ENCODE measurements around the gene ASXL2.
A peak's percentile ranks its signal among the peaks of the same experiment; 100 is the strongest.

ASXL2 gene

DNA sequence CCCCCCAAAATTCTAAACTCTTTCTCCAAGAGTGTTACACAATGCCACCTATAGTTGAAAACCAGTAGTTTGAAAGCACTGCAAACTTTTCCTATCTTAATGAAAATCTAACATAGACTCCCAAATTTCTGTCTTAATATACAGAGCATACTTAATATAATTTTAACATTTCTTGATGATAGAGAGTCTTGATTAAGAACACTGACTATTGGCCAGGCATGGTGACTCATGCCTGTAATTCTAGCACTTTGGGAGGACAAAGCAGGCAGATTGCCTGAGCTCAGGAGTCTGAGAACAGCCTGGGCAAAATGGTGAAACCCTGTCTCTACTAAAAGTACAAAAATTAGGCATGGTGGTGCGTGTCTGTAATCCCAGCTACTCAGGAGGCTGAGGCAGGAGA lies 34.2 kb downstream of the ASXL2 start:
- TF ChIP-seq, protein P1, sequence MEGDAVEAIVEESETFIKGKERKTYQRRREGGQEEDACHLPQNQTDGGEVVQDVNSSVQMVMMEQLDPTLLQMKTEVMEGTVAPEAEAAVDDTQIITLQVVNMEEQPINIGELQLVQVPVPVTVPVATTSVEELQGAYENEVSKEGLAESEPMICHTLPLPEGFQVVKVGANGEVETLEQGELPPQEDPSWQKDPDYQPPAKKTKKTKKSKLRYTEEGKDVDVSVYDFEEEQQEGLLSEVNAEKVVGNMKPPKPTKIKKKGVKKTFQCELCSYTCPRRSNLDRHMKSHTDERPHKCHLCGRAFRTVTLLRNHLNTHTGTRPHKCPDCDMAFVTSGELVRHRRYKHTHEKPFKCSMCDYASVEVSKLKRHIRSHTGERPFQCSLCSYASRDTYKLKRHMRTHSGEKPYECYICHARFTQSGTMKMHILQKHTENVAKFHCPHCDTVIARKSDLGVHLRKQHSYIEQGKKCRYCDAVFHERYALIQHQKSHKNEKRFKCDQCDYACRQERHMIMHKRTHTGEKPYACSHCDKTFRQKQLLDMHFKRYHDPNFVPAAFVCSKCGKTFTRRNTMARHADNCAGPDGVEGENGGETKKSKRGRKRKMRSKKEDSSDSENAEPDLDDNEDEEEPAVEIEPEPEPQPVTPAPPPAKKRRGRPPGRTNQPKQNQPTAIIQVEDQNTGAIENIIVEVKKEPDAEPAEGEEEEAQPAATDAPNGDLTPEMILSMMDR (IDR thresholded peaks at IDR 0.05; ENCODE audit: low read depth, low read length, missing control alignments) = no peak
- H3K4me3 ChIP-seq (ENCODE audit: low read depth, low read length) = no peak overlapping the region
- DNase-seq (ENCODE audit: low read depth) = peak; percentile 13
- in situ Hi-C loops (cut with HindIII; ENCODE audit: low sequenced_read_pairs) = no loop called here

DNA sequence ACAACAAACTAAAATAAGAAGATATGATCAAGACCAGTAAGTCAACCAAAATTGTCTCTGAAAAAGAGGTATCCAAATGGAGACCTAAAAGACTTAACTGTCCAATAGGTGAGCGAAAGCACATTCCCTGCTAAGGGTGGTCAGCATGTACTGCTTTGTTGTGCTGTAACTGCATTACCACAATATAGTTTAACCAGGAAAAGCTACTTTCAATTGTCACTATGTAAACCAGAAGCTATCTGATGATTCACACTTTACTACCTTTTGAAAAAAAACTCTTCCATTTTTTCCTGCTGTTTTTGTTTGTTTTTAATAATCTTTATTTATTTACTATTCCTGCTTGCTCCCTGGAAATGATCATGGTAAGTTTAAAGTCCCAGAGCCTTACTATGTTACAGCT lies 36.1 kb downstream of the ASXL2 start:
- TF ChIP-seq, protein P1 (IDR thresholded peaks at IDR 0.05; ENCODE audit: low read depth, low read length, missing control alignments) = no peak
- no peak for DNase-seq (ENCODE audit: low read depth)
- H3K4me3 ChIP-seq (ENCODE audit: low read depth, low read length) = no peak overlapping the region
- in situ Hi-C loops (cut with HindIII; ENCODE audit: low sequenced_read_pairs) = no loop called here

DNA sequence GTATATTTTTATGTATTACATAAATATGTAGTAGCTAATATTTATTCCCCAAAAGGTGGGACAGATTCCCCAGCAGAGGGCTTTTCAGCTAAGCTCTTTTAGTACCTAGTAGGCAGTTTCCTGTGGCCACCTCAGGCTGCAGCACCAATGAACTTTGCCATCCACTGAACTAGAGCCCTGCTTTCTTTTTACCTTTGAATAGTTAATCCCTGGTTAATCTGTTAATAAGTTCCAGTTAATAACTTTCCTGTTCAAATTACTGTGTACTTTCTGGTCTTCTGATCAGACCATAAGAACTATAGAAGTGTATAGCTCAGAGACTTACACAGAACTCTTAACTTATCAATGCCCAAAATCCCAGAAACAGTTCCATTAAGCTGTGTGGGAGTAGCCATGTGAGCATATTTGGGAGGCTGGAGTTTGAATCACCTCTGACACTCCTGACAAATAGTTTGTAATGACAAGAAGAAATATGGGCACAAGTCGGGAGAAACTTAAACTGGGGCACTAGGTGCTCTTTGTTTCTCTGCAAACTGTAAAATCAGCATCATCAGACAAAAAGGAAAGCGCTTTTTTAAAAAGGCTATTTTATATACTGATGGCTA lies 40.0 kb downstream of the ASXL2 start:
- in situ Hi-C loops (cut with HindIII; ENCODE audit: low sequenced_read_pairs) = no loop called here
- DNase-seq (ENCODE audit: low read depth) = no peak
- no peak overlapping the region for H3K4me3 ChIP-seq (ENCODE audit: low read depth, low read length)
- TF ChIP-seq, protein P1 (IDR thresholded peaks at IDR 0.05; ENCODE audit: low read depth, low read length, missing control alignments) = no peak

DNA sequence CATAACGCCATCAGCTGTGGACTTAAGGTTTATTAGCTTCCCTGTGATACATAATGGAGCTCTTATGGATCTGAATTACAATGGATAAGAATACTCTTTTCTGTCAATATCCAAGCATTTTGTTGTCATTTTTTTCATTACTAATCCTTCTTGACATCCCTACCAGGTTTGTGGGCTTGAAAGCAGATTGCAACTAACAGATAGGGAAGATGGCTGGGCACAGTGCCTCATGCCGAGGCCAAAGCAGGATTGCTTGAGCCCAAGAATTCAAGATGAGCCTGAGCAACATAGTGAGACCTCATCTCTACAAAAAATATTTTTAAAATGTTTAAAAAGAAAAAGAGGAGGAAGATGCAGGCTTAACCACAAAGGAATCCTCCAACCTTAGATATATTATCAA lies 42.4 kb downstream of the ASXL2 start:
- DNase-seq (ENCODE audit: low read depth) = no peak
- TF ChIP-seq, protein P1 (IDR thresholded peaks at IDR 0.05; ENCODE audit: low read depth, low read length, missing control alignments) = no peak
- in situ Hi-C loops (cut with HindIII; ENCODE audit: low sequenced_read_pairs) = no loop called here
- no peak overlapping the region for H3K4me3 ChIP-seq (ENCODE audit: low read depth, low read length)

DNA sequence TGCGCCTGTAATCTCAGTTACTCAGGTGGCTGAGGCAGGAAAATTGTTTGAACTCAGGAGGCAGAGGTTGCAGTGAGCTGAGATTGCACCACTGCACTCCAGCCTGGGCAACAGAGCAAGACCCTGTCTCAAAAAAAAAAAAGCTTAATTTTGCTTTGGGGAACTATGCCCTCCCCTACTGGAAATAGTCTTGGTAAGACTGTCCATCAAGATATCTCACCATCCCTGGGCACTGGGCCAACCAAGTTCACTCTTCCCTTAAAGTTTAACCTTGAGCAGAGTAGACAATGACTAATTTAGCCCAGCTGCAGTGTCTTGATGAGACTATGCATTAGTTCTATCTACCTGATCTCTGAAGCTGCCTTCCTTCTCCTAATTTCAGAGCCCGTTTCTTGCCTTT lies 44.7 kb downstream of the ASXL2 start:
- TF ChIP-seq, protein P1 (IDR thresholded peaks at IDR 0.05; ENCODE audit: low read depth, low read length, missing control alignments) = no peak
- no peak overlapping the region for H3K4me3 ChIP-seq (ENCODE audit: low read depth, low read length)
- DNase-seq (ENCODE audit: low read depth) = no peak
- in situ Hi-C loops (cut with HindIII; ENCODE audit: low sequenced_read_pairs) = no loop called here

DNA sequence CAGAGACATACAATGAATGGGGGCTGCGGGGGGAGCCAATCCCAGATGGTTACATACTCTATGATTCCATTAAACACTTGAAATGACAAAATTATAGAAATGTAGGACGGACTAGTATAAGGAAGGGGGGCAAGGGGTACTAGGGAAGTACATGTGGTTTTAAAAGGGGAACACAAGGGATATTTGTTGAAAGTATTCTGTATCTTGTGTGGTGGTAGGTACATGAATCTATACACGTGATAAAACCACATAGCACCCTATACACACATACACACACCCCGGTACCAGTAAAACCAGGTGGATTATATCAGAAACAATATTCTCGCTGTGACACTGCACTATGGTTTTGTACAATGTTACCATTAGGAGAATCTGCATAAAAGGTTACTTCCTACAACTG lies 45.4 kb downstream of the ASXL2 start:
- DNase-seq (ENCODE audit: low read depth) = no peak
- in situ Hi-C loops (cut with HindIII; ENCODE audit: low sequenced_read_pairs) = no loop called here
- TF ChIP-seq, protein P1 (IDR thresholded peaks at IDR 0.05; ENCODE audit: low read depth, low read length, missing control alignments) = no peak
- no peak overlapping the region for H3K4me3 ChIP-seq (ENCODE audit: low read depth, low read length)
